ENCODE data around the gene NFKB2. TPM values are rescaled to one million over a fixed set of nuclear protein-coding genes. Genes with fewer than 3 reads are reported as not detected.

NFKB2 gene
- total and polyA plus RNA-seq, 2 experiments from 2014 or later, result 10.8 to 29.8 TPM

GRCh38 chr10:102367441-102367840 lies 28.1 kb upstream of the NFKB2 start:
- no peaks in the 10 kb centered on the region for H3K9me3 ChIP-seq (ENCODE audit: low read depth)
- no peaks in the 10 kb centered on the region for H3K27me3 ChIP-seq
- TF ChIP-seq CTCF (IDR thresholded peaks at IDR 0.05; ENCODE audit: low read depth, low read length), result no peak
- no peak overlapping the region for H3K27ac ChIP-seq
- no peak for DNase-seq (ENCODE audit: low read depth in 1 of 2, low spot score in 1 of 2)
- H3K4me3 ChIP-seq, result no peak overlapping the region
- H3K4me1 ChIP-seq (ENCODE audit: low read depth), result no peaks in the 10 kb centered on the region
- H3K36me3 ChIP-seq, result peaks cover 80% of the 10 kb centered on the region

GRCh38 chr10:102368077-102368476 lies 27.4 kb upstream of the NFKB2 start:
- Histone ChIP-seq H3K36me3 (peaks cover 80% of the 10 kb centered on the region), H3K4me1 (ENCODE audit: low read depth) (no peaks in the 10 kb centered on the region), H3K4me3 (no peak overlapping the region), H3K27me3 (no peaks in the 10 kb centered on the region), H3K9me3 (ENCODE audit: low read depth) (no peaks in the 10 kb centered on the region), H3K27ac (no peak overlapping the region)
- TF ChIP-seq CTCF (IDR thresholded peaks at IDR 0.05; ENCODE audit: low read depth, low read length), result no peak
- no peak for DNase-seq (ENCODE audit: low read depth in 1 of 2, low spot score in 1 of 2)

- no peaks in the 10 kb centered on the region for H3K27me3 ChIP-seq
- no peak overlapping the region for H3K27ac ChIP-seq
- no peak for DNase-seq (ENCODE audit: low read depth in 1 of 2, low spot score in 1 of 2)
- H3K4me3 ChIP-seq, result no peak overlapping the region
- H3K4me1 ChIP-seq (ENCODE audit: low read depth), result no peaks in the 10 kb centered on the region
- TF ChIP-seq CTCF (IDR thresholded peaks at IDR 0.05; ENCODE audit: low read depth, low read length), result no peak
- H3K36me3 ChIP-seq, result peaks cover 78% of the 10 kb centered on the region
- no peaks in the 10 kb centered on the region for H3K9me3 ChIP-seq (ENCODE audit: low read depth)
Measured at GRCh38 chr10:102371295-102371694, 24.2 kb upstream of the NFKB2 start.

GRCh38 chr10:102375250-102375649 lies 20.3 kb upstream of the NFKB2 start:
- DNase-seq (ENCODE audit: low read depth in 1 of 2, low spot score in 1 of 2), result no peak

GRCh38 chr10:102375867-102376266 lies 19.6 kb upstream of the NFKB2 start:
- H3K27ac ChIP-seq, result no peak overlapping the region
- H3K9me3 ChIP-seq (ENCODE audit: low read depth), result no peaks in the 10 kb centered on the region
- DNase-seq (ENCODE audit: low read depth in 1 of 2, low spot score in 1 of 2), result no peak
- H3K4me1 ChIP-seq (ENCODE audit: low read depth), result no peaks in the 10 kb centered on the region
- TF ChIP-seq CTCF (IDR thresholded peaks at IDR 0.05; ENCODE audit: low read depth, low read length), result no peak
- peaks cover 51% of the 10 kb centered on the region for H3K36me3 ChIP-seq
- no peaks in the 10 kb centered on the region for H3K27me3 ChIP-seq
- H3K4me3 ChIP-seq, result no peak overlapping the region

More at GRCh38 chr10:102375250-102375649, 20.3 kb upstream of the NFKB2 start:
- Histone ChIP-seq H3K4me3 (no peak overlapping the region), H3K4me1 (ENCODE audit: low read depth) (no peaks in the 10 kb centered on the region), H3K27me3 (no peaks in the 10 kb centered on the region), H3K9me3 (ENCODE audit: low read depth) (no peaks in the 10 kb centered on the region), H3K27ac (no peak overlapping the region), H3K36me3 (peaks cover 51% of the 10 kb centered on the region)
- TF ChIP-seq CTCF (IDR thresholded peaks at IDR 0.05; ENCODE audit: low read depth, low read length), result no peak

- Histone ChIP-seq H3K27me3 (no peaks in the 10 kb centered on the region), H3K4me3 (no peak overlapping the region), H3K9me3 (ENCODE audit: low read depth) (no peaks in the 10 kb centered on the region), H3K4me1 (ENCODE audit: low read depth) (no peaks in the 10 kb centered on the region), H3K27ac (no peak overlapping the region), H3K36me3 (peaks cover 52% of the 10 kb centered on the region)
- TF ChIP-seq CTCF (IDR thresholded peaks at IDR 0.05; ENCODE audit: low read depth, low read length), result no peak
- no peak for DNase-seq (ENCODE audit: low read depth in 1 of 2, low spot score in 1 of 2)
Measured at GRCh38 chr10:102376901-102377300, 18.6 kb upstream of the NFKB2 start.
